Trophoblast cell (in vitro differentiated cells and primary cell): ENCODE results near the gene FASTKD3.
A peak's percentile ranks its signal among the peaks of the same experiment; 100 is the strongest.

Experiments used
- DNase-seq, 2 donors: peaks; one replicate each; pipeline ENCODE4 v3.0.0-alpha.2; 2016
- H2AFZ ChIP-seq: 2 replicates; pipeline ENCODE4 v1.6.1; 2013; ENCODE audit warnings: low read length, moderate library complexity, mild to moderate bottlenecking; ENCODE audit not compliant: insufficient read depth, poor library complexity
- H2AK5ac ChIP-seq: 2 replicates; pipeline ENCODE4 v1.6.1; 2013; ENCODE audit warnings: mild to moderate bottlenecking, low read length
- H2BK120ac ChIP-seq: 2 replicates; pipeline ENCODE4 v1.6.1; 2013; ENCODE audit warnings: low read length, mild to moderate bottlenecking, moderate library complexity; ENCODE audit not compliant: insufficient read depth, poor library complexity
- H2BK12ac ChIP-seq: 2 replicates; pipeline ENCODE4 v1.6.1; 2013; ENCODE audit warnings: mild to moderate bottlenecking, low read length, moderate library complexity
- H2BK5ac ChIP-seq: 2 replicates; pipeline ENCODE4 v1.6.1; 2013; ENCODE audit warnings: low read length, low read depth, moderate library complexity, mild to moderate bottlenecking; ENCODE audit not compliant: poor library complexity
- H3K14ac ChIP-seq: 2 replicates; pipeline ENCODE4 v1.6.1; 2013; ENCODE audit warnings: mild to moderate bottlenecking, low read length
- H3K18ac ChIP-seq: 2 replicates; pipeline ENCODE4 v1.6.1; 2013; ENCODE audit warnings: mild to moderate bottlenecking, low read length
- H3K23ac ChIP-seq: 2 replicates; pipeline ENCODE4 v1.6.1; 2013; ENCODE audit warnings: low read length
- H3K27ac ChIP-seq: 2 replicates; pipeline ENCODE4 v1.5.1; 2013; ENCODE audit warnings: low read depth, mild to moderate bottlenecking, inconsistent platforms, low read length, moderate library complexity
- H3K27me3 ChIP-seq: 2 replicates; pipeline ENCODE4 v1.6.1; 2013; ENCODE audit warnings: inconsistent platforms, mild to moderate bottlenecking, low read length, moderate library complexity; ENCODE audit not compliant: insufficient read depth
- H3K36me3 ChIP-seq, 2 experiments: 1 replicate in 1 of 2; 2 replicates in 1 of 2; pipeline ENCODE4 v1.6.1; 2013; ENCODE audit warnings: low read length in 2 of 2, mild to moderate bottlenecking in 2 of 2, moderate library complexity in 1 of 2; ENCODE audit not compliant: insufficient read depth in 2 of 2, control insufficient read depth in 1 of 2
- H3K4ac ChIP-seq: 2 replicates; pipeline ENCODE4 v1.6.1; 2013; ENCODE audit warnings: low read depth, mild to moderate bottlenecking, low read length, moderate library complexity
- H3K4me1 ChIP-seq, 2 experiments: 1 replicate in 1 of 2; 2 replicates in 1 of 2; pipeline ENCODE4 v1.6.1; 2013; ENCODE audit warnings: low read length in 2 of 2, mild to moderate bottlenecking in 2 of 2, moderate library complexity in 1 of 2; ENCODE audit not compliant: insufficient read depth in 2 of 2, control insufficient read depth in 1 of 2
- H3K4me2 ChIP-seq: 2 replicates; pipeline ENCODE4 v1.6.1; 2013; ENCODE audit warnings: inconsistent platforms, mild to moderate bottlenecking, low read length, moderate library complexity
- H3K4me3 ChIP-seq: 2 replicates; pipeline ENCODE4 v1.5.1; 2013; ENCODE audit warnings: mild to moderate bottlenecking, low read depth, low read length, inconsistent platforms
- H3K79me1 ChIP-seq: one replicate; pipeline ENCODE4 v1.6.1; 2013; ENCODE audit warnings: low read length
- H3K79me2 ChIP-seq: 2 replicates; pipeline ENCODE4 v1.6.1; 2013; ENCODE audit warnings: low read length, mild to moderate bottlenecking; ENCODE audit not compliant: control insufficient read depth, insufficient read depth, poor library complexity
- H3K9ac ChIP-seq: 2 replicates; pipeline ENCODE4 v1.6.1; 2013; ENCODE audit warnings: mild to moderate bottlenecking, low read length
- H3K9me3 ChIP-seq: 2 replicates; pipeline ENCODE4 v1.6.1; 2013; ENCODE audit warnings: low read depth, mild to moderate bottlenecking, control low read depth, inconsistent platforms, low read length; ENCODE audit not compliant: insufficient read depth
- H4K12ac ChIP-seq: 2 replicates; pipeline ENCODE4 v1.6.1; 2013; ENCODE audit warnings: low read depth, mild to moderate bottlenecking, low read length, moderate library complexity
- H4K8ac ChIP-seq: 2 replicates; pipeline ENCODE4 v1.6.1; 2013; ENCODE audit warnings: low read depth, mild to moderate bottlenecking, low read length, moderate library complexity
- H4K91ac ChIP-seq: one replicate; pipeline ENCODE4 v1.6.1; 2013; ENCODE audit warnings: low read depth, mild to moderate bottlenecking, low read length, moderate library complexity
- WGBS: extraction: QIAGEN DNeasy Blood & Tissue Kit; methylation state at CpG from one replicate; pipeline ENCODE4 v1.1.7; 2013; ENCODE audit warnings: missing lambda C conversion rate; ENCODE audit not compliant: insufficient read length, insufficient coverage; ENCODE audit errors: extremely low coverage; 5-methylcytosine and 5-hydroxymethylcytosine counted together

FASTKD3 gene

GRCh38 chr5:7910738-7911428 lies 42.1 kb upstream of the FASTKD3 start:
- no peak overlapping the region for H4K91ac ChIP-seq
- no peak overlapping the region for H3K27ac ChIP-seq
- no peaks in the 10 kb centered on the region for H3K79me2 ChIP-seq
- no peak overlapping the region for H2BK12ac ChIP-seq
- no peak overlapping the region for H3K9ac ChIP-seq
- H2BK120ac ChIP-seq: no peak overlapping the region
- no peak overlapping the region for H4K8ac ChIP-seq
- WGBS: no CpG with 5 or more reads among the region's 2 CpGs
- no peak overlapping the region for H2AK5ac ChIP-seq
- H3K36me3 ChIP-seq: peaks cover 0 to 1% of the 10 kb centered on the region in 2 experiments
- DNase-seq: no peak
- H3K18ac ChIP-seq: no peak overlapping the region
- no peak overlapping the region for H2AFZ ChIP-seq
- no peak overlapping the region for H3K4me2 ChIP-seq
- H3K27me3 ChIP-seq: no peaks in the 10 kb centered on the region
- no peak overlapping the region for H3K23ac ChIP-seq
- no peak overlapping the region for H2BK5ac ChIP-seq
- H3K14ac ChIP-seq: no peak overlapping the region
- H3K4me3 ChIP-seq: no peak overlapping the region
- no peaks in the 10 kb centered on the region for H3K4me1 ChIP-seq
- no peak overlapping the region for H4K12ac ChIP-seq
- no peaks in the 10 kb centered on the region for H3K79me1 ChIP-seq
- no peak overlapping the region for H3K4ac ChIP-seq
- H3K9me3 ChIP-seq: peaks cover 2% of the 10 kb centered on the region

- H3K9ac ChIP-seq: no peak overlapping the region
- no peaks in the 10 kb centered on the region for H3K4me1 ChIP-seq
- peaks cover 0 to 1% of the 10 kb centered on the region in 2 experiments for H3K36me3 ChIP-seq
- H3K27ac ChIP-seq: no peak overlapping the region
- H4K12ac ChIP-seq: no peak overlapping the region
- no peak overlapping the region for H3K4ac ChIP-seq
- no peak overlapping the region for H3K4me2 ChIP-seq
- no peak overlapping the region for H2BK12ac ChIP-seq
- no peaks in the 10 kb centered on the region for H3K79me2 ChIP-seq
- no peak for DNase-seq
- no peak overlapping the region for H2AFZ ChIP-seq
- no peak overlapping the region for H3K14ac ChIP-seq
- no peak overlapping the region for H3K23ac ChIP-seq
- H3K79me1 ChIP-seq: no peaks in the 10 kb centered on the region
- H4K8ac ChIP-seq: no peak overlapping the region
- H3K9me3 ChIP-seq: peaks cover 2% of the 10 kb centered on the region
- no peak overlapping the region for H4K91ac ChIP-seq
- H3K18ac ChIP-seq: no peak overlapping the region
- no peak overlapping the region for H2BK5ac ChIP-seq
- H3K4me3 ChIP-seq: no peak overlapping the region
- H3K27me3 ChIP-seq: no peaks in the 10 kb centered on the region
- H2AK5ac ChIP-seq: no peak overlapping the region
- WGBS: no CpG with 5 or more reads among the region's 1 CpG
- H2BK120ac ChIP-seq: no peak overlapping the region
Measured at GRCh38 chr5:7908317-7908716, 39.5 kb upstream of the FASTKD3 start.

- no CpG with 5 or more reads among the region's 1 CpG for WGBS
Measured at GRCh38 chr5:7907612-7908011, 38.8 kb upstream of the FASTKD3 start.

DNA sequence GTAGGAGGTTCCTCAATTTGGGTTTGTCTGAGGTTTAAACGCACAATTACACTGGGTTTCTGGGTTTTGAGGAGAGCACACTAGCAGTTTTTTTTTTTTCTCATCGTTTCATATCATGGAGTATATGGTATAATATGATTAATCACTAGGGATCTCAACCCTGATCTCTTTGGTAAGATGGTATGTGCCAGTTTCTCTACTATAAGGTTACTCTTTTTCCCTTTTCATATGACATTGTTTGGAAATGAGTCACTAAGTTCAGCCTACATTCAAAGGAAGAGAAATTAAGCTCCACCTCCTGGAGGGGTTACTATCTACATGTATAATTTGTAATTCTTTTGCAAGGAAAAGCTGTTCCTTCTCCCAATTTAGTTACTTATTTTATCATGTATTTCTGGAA lies 35.3 kb upstream of the FASTKD3 start:
- no peak overlapping the region for H3K23ac ChIP-seq
- H3K27me3 ChIP-seq: no peaks in the 10 kb centered on the region
- H2BK120ac ChIP-seq: no peak overlapping the region
- H4K91ac ChIP-seq: no peak overlapping the region
- H3K27ac ChIP-seq: no peak overlapping the region
- H2BK5ac ChIP-seq: no peak overlapping the region
- no peak overlapping the region for H3K14ac ChIP-seq
- H3K9ac ChIP-seq: no peak overlapping the region
- H3K9me3 ChIP-seq: no peaks in the 10 kb centered on the region
- H2BK12ac ChIP-seq: no peak overlapping the region
- no peak overlapping the region for H3K4ac ChIP-seq
- no peaks in the 10 kb centered on the region for H3K79me2 ChIP-seq
- no peak overlapping the region for H3K4me3 ChIP-seq
- no peak overlapping the region for H4K8ac ChIP-seq
- no peak overlapping the region for H2AK5ac ChIP-seq
- H3K36me3 ChIP-seq: peaks cover 4 to 11% of the 10 kb centered on the region in 2 experiments
- H3K79me1 ChIP-seq: no peaks in the 10 kb centered on the region
- H3K18ac ChIP-seq: no peak overlapping the region
- peak in 1 of 2 donors; percentile 2 for DNase-seq
- no peaks in the 10 kb centered on the region for H3K4me1 ChIP-seq
- WGBS: no CpG with 5 or more reads among the region's 2 CpGs
- H2AFZ ChIP-seq: no peak overlapping the region
- no peak overlapping the region for H4K12ac ChIP-seq
- H3K4me2 ChIP-seq: no peak overlapping the region

More at GRCh38 chr5:7907612-7908011, 38.8 kb upstream of the FASTKD3 start:
- Histone ChIP-seq H3K27me3 (no peaks in the 10 kb centered on the region), H2BK120ac (no peak overlapping the region), H3K4me2 (no peak overlapping the region), H2AFZ (no peak overlapping the region), H3K4me3 (no peak overlapping the region), H3K9me3 (peaks cover 2% of the 10 kb centered on the region), H2BK12ac (no peak overlapping the region), H4K12ac (no peak overlapping the region), H2AK5ac (no peak overlapping the region), H3K4me1 (no peaks in the 10 kb centered on the region), H4K8ac (no peak overlapping the region), H2BK5ac (no peak overlapping the region), H3K36me3 (peaks cover 1 to 3% of the 10 kb centered on the region in 2 experiments), H3K14ac (no peak overlapping the region), H3K79me2 (no peaks in the 10 kb centered on the region), H3K23ac (no peak overlapping the region), H3K18ac (no peak overlapping the region), H3K79me1 (no peaks in the 10 kb centered on the region), H3K4ac (no peak overlapping the region), H3K9ac (no peak overlapping the region), H4K91ac (no peak overlapping the region), H3K27ac (no peak overlapping the region)
- no peak for DNase-seq
